Measurements from ENCODE around the gene STT3B. TPM values are rescaled to one million over a fixed set of nuclear protein-coding genes. Genes with fewer than 3 reads are reported as not detected.

The STT3B gene
- total and polyA plus RNA-seq, 2 of the 13 experiments (the other 11 are each of a cell fraction or from before 2014, with no cell fraction given) = 85.0 to 205 TPM

- TF ChIP-seq, protein P1, sequence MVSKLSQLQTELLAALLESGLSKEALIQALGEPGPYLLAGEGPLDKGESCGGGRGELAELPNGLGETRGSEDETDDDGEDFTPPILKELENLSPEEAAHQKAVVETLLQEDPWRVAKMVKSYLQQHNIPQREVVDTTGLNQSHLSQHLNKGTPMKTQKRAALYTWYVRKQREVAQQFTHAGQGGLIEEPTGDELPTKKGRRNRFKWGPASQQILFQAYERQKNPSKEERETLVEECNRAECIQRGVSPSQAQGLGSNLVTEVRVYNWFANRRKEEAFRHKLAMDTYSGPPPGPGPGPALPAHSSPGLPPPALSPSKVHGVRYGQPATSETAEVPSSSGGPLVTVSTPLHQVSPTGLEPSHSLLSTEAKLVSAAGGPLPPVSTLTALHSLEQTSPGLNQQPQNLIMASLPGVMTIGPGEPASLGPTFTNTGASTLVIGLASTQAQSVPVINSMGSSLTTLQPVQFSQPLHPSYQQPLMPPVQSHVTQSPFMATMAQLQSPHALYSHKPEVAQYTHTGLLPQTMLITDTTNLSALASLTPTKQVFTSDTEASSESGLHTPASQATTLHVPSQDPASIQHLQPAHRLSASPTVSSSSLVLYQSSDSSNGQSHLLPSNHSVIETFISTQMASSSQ (IDR thresholded peaks at IDR 0.05; ENCODE audit: low read depth) = no peak
- TF ChIP-seq, protein P1 (CRISPR knock-in tag; IDR thresholded peaks at IDR 0.05; ENCODE audit: borderline replicate concordance) = no peak
- TF ChIP-seq HNRNPUL1 (IDR thresholded peaks at IDR 0.05; ENCODE audit: low read depth, low read length) = no peak
- no peak for TF ChIP-seq ZNF329 (CRISPR knock-in tag; IDR thresholded peaks at IDR 0.05; ENCODE audit: low read depth)
- no peak for TF ChIP-seq SOX6 (IDR thresholded peaks at IDR 0.05)
- TF ChIP-seq SOX6 (CRISPR knock-in tag; IDR thresholded peaks at IDR 0.05) = 0 out of 2 replicates have a peak, but pooled peaks have one; percentile 25
- peak; percentile 38; the same call in 1 of the 2 replicates for TF ChIP-seq THAP11 (CRISPR knock-in tag; IDR thresholded peaks at IDR 0.05)
- TF ChIP-seq, protein P2, sequence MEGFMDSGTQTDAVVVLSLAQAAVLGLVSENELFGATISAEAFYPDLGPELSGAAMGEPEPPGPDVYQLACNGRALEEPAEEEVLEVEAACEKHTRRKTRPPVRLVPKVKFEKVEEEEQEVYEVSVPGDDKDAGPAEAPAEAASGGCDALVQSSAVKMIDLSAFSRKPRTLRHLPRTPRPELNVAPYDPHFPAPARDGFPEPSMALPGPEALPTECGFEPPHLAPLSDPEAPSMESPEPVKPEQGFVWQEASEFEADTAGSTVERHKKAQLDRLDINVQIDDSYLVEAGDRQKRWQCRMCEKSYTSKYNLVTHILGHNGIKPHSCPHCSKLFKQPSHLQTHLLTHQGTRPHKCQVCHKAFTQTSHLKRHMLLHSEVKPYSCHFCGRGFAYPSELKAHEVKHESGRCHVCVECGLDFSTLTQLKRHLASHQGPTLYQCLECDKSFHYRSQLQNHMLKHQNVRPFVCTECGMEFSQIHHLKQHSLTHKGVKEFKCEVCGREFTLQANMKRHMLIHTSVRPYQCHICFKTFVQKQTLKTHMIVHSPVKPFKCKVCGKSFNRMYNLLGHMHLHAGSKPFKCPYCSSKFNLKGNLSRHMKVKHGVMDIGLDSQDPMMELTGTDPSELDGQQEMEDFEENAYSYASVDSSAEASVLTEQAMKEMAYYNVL (CRISPR knock-in tag; IDR thresholded peaks at IDR 0.05; ENCODE audit: borderline replicate concordance) = peak; percentile 40; the same call in 1 of the 2 replicates
- peak; percentile 69; the same call in 1 of the 2 replicates for TF ChIP-seq RXRB (CRISPR knock-in tag; IDR thresholded peaks at IDR 0.05; ENCODE audit: borderline replicate concordance)
- TF ChIP-seq RAD51 (IDR thresholded peaks at IDR 0.05; ENCODE audit: borderline replicate concordance) = no peak
- TF ChIP-seq KLF16 (CRISPR knock-in tag; IDR thresholded peaks at IDR 0.05) = 0 out of 4 replicates have a peak, but pooled peaks of 1 of the 2 experiments have one; percentile 25
- no peak for TF ChIP-seq TFAP4 (IDR thresholded peaks at IDR 0.05; ENCODE audit: borderline replicate concordance, low read depth)
- no peak for TF ChIP-seq ETS1 (CRISPR knock-in tag; IDR thresholded peaks at IDR 0.05)
- no peak for TF ChIP-seq ZNF879 (CRISPR knock-in tag; IDR thresholded peaks at IDR 0.05)
- no peak for TF ChIP-seq PCBP2 (optimal IDR thresholded peaks at IDR 0.05; ENCODE audit: low read depth, low read length, poor library complexity, severe bottlenecking)
- TF ChIP-seq ZNF256 (CRISPR knock-in tag; conservative IDR thresholded peaks at IDR 0.05) = no peak
- peak; percentile 55; the same call in 1 of the 2 replicates for TF ChIP-seq HHEX (CRISPR knock-in tag; IDR thresholded peaks at IDR 0.05)
- TF ChIP-seq, protein P3, sequence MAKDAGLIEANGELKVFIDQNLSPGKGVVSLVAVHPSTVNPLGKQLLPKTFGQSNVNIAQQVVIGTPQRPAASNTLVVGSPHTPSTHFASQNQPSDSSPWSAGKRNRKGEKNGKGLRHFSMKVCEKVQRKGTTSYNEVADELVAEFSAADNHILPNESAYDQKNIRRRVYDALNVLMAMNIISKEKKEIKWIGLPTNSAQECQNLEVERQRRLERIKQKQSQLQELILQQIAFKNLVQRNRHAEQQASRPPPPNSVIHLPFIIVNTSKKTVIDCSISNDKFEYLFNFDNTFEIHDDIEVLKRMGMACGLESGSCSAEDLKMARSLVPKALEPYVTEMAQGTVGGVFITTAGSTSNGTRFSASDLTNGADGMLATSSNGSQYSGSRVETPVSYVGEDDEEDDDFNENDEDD (CRISPR knock-in tag; IDR thresholded peaks at IDR 0.05; ENCODE audit: borderline replicate concordance) = 0 out of 2 replicates have a peak, but pooled peaks have one; percentile 10
- TF ChIP-seq GZF1 (CRISPR knock-in tag; IDR thresholded peaks at IDR 0.05) = no peak
- TF ChIP-seq STAG1 (CRISPR knock-in tag; IDR thresholded peaks at IDR 0.05) = no peak
- TF ChIP-seq REPIN1 (CRISPR knock-in tag; IDR thresholded peaks at IDR 0.05; ENCODE audit: borderline replicate concordance, low read depth) = no peak
- no peak for TF ChIP-seq ZNF616 (CRISPR knock-in tag; IDR thresholded peaks at IDR 0.05; ENCODE audit: low read depth)
Measured at GRCh38 chr3:31592764-31593163, 60.0 kb downstream of the STT3B start (continued).
